NCI-H2081 (cell line): ENCODE results near the gene HSD17B3.
"Not testable (repeated sequence)": the region's sequence is repeated elsewhere in the genome, so short reads cannot be mapped to it uniquely, and the experiment has no call there.

Source experiments
- DNase-seq, 2 experiments: peaks; one replicate each; lab custom pipeline; 2025; lab: John Stamatoyannopoulos, UW

The HSD17B3 gene

DNA sequence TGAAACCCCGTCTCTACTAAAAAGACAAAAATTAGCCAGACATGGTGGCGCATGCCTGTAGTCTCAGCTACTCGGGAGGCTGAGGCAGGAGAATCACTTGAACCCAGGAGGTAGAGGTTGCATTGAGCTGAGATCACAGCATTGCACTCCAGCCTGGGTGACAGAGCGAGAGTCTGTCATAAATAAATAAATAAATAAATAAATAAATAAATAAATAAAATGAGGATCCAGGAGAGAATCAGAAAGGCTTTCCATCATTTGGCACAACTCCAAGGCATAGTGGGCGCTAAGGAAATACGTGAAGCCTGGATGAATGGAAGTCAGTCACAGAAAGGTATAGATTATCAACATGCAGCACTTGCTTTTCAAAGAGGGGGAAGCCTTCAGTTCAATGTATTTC is 65.6 kb downstream of the HSD17B3 start:
- DNase-seq = not testable (repeated sequence)

GRCh38 chr9:96232539-96233241 is 69.3 kb downstream of the HSD17B3 start:
- DNase-seq = peak; percentile 10 to 37

DNA sequence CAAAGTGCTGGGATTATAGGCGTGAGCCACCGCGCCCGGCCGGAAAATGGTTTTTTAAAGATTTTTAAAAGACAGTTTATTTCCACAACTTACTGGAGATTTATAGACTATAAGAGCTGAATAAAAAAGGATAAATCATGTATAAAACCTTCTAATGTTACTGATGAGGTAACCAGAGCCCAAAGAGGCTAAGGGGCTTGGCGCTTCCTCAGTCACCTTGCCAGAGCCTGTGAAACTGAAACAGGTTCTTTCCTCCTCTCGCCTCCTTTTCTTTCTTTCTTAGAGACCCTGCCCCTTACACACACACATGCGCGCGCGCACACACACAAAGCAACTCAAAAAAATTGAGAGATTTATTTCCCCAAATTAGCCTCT is 69.8 kb downstream of the HSD17B3 start:
- no peak for DNase-seq

GRCh38 chr9:96230002-96230401 is 72.0 kb downstream of the HSD17B3 start:
- no peak for DNase-seq

DNA sequence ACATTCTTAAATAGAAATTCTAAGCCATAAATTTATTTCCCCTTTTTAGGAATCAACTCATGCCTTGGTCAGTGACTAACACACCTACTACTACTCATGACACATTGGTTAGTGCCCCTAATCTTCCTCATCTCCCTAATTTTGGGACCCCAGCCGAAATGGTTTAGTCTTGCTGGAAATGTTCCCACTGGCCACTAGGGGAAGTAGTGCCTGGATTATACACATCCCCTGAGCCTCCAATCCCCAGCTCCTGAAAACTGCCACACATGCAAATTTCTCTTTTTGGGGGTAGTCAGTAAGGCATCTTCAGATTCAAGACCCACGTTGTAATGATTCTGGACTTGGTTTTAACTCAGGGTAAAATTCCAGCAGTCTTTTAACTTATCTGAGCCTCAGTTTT is 79.8 kb downstream of the HSD17B3 start:
- DNase-seq = no peak

DNA sequence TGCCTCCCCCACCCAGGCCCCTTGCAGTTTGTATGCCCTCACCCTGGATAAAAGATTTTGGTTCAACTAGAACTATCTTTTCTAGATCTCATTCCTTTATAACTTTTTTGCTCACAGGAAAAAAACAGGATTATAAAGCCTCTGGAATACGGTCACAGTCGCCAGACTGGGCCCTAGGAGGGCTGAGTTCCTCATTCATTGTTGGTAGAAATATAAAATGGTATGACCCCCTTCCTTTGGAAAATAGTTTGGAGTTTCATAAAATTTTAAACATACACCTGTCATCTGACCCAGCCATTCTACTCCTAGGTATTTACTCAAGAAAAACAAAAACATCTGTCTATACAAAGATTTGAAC is 82.1 kb downstream of the HSD17B3 start:
- DNase-seq = no peak

DNA sequence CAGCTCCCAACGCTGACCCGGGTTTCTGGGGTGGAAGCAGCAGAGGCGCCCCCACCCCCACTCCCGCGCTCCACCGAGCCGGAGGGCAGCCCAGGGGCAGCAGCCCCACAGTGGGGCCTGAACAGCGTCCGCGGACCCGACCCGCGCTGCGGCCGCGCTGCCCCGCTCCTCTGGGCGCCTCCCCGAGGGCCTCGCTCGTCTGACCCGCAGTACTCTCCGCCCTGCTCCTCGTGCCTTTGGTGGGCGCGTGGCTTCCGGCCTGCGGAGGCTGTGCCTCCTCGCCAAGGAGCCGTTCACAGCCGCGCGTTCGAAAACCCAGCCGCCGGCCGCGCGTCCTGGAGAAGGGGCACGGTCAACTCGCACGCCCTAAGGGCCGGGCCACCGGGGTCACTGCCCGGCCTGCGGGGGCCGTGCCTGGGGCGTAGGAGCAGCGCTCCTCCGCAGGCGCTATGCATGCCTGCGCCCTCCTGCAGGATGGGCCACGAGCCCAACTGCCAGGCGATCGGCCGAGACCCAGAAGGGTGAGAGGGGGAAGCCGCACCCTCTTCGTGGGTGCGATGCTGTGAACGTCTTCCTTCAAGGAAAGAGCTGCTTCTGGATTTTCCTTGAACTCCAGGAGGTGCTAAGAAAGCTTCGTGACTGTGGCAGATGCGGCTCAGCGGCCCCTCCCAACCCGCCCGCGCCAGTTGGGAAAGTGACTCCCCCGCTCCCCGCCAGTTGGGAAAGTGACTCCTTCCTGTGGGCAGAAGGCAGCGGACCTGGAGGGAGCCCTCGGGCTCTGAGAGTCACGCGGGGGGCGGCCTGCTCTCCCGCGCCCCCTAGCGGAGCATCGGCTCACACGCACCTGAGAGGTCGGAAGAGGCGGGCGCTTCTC is 82.7 kb downstream of the HSD17B3 start:
- no peak for DNase-seq

GRCh38 chr9:96217754-96218693 is 84.0 kb downstream of the HSD17B3 start:
- peak; percentile 51 to 65 for DNase-seq

DNA sequence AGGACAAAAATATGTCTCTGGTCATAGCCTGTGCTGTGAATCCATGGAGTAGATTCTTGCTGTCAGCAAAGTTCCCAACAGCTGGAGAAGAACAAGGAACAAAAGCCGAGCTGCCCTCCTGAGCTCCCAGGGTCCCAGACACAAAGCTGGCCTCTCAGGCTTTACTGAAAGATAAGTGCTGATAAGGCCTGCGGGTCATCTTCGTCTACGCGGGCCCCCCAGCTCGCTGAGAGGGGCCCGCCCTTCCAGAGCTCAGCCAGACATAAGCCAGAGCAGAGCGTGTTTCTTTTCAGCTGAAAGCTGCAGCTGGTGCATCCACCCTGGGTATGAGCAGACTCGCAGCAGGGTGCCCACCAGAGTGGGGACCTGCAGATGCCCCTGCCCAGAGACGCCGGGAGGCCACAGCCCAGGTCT is 84.7 kb downstream of the HSD17B3 start:
- DNase-seq = no peak

DNA sequence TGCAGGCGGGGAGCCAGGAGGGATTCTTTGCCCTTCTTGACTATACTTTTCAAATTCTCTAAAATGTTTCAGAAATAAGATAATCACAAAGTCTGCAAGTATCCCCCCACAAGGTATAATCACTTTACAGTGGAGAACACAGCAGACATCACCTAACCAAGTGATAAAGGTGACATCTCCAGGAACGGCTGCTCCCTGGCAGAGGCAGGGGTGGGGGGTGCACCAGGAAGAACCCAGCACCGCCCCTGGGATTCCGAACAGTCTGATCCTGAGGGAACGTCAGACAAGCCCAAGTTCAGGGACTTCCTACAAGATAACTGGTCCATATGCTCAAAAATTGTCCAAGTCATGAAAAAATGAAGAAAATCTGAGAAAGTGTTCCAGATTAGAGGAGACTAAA is 85.4 kb downstream of the HSD17B3 start:
- DNase-seq = no peak

- no peak for DNase-seq
Measured at GRCh38 chr9:96215841-96216240, 86.1 kb downstream of the HSD17B3 start.

GRCh38 chr9:96214635-96215034 is 87.3 kb downstream of the HSD17B3 start:
- DNase-seq = no peak

DNA sequence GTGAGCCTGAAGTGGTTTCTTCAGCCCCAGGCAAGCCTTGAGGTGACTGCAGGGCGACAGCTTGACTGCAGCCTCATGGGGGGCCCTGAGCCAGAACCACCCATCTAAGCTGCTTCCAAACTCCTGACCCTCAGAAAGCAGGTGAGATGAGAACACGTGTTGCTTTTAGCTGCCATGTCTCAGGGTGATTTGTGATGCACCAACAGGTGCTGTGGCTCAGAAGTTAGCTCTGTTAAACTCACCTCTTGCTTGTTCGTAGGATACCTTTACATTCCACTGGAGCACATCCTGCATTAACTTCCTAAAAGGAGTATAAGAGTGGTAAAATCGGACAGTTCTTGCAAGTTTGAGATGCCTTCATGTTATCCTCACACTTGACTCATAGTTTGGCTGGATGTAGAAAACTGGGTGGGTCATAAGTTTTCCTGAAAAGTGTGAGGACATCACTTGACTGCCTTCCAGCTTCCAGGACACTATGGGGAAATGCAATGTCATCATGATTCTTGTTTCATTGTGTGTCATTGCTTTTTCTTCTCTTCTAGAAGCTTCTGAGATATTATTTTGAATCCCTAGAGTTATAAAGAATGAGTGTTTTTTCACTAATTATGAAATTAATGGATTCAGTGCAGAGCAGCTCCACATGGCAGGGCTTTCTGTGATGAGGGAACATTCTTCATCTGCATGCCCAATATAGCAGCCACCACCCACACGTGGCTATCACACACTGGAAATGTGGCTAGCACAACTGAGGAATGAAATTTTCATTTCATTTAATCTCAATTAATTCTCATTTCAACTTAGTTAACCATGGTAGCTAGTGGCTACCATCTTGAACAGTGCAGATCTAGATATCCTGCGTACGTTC is 92.3 kb downstream of the HSD17B3 start:
- no peak for DNase-seq

- DNase-seq = no peak
Measured at GRCh38 chr9:96206156-96206751, 95.7 kb downstream of the HSD17B3 start.

DNA sequence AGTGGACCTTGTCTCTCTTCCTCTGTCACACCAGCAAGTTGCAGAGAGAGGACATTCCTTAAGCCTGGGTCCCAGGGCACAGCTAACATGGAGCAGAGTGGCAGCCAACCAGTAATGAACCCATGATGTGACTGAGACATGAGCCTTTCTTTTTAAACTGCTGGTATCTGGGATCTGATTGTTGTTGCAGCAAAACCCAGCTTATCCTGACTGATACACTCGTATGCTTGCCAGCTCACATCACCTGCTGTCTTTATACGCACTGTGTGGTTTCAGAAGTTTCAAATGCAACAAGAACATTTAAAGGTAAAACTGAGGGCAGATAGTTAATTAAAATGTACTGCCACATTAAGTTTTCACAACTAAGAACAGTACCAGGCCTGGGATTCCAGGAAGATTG is 97.1 kb downstream of the HSD17B3 start:
- no peak for DNase-seq

DNA sequence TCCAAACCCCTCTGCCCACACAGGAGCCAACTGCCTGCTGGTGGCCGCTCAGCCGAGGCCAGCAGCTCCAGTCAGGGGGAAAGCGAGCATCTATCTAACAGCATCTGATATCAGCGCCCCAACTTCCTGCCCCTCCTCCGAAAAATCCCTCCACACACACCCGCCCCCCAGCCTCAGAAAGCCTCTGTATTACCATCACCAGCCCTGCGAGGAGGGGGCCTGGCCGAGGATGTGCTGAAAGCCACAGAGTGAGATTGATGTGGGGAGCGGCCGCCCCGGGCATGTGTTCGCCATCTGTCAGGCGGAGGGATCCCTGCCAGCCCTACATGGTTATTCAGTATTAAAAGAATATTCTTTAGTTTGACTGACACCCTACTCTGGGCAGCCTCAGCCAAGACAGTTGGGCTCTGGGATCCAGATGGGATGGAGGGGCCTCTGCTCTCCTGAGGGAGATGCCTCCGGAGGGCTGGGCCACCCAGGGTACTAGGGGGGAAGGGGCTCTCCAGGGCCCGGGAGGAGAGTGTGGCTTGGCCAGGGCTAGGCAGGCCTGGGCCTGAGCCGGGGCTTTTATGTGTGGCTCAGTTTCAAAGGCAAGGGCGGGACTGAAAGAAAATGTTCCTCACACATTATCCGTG is 98.0 kb downstream of the HSD17B3 start:
- no peak for DNase-seq

GRCh38 chr9:96202971-96203780 is 98.8 kb downstream of the HSD17B3 start:
- no peak for DNase-seq

DNA sequence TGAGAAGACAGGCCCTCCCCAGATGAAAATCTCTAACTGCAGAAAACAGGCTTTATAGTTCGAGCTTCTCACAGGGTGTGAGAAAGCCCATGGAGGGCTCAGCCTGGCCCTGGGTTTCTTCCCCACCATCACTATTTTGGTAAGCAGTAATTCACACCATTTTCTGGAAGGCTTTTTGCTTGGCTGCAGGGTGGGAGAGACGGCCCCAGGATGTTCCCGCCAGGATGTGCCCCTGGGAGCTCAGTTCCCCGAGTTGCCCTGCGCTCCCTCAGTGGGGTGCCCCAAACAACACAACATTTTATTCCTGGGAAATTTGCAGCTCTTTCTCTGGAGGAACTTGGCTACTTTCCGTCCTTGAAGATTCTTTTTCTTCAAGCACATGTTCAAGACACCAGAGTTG is 100.8 kb downstream of the HSD17B3 start:
- no peak for DNase-seq

GRCh38 chr9:96199006-96199405 is 103.0 kb downstream of the HSD17B3 start:
- no peak for DNase-seq

- DNase-seq = no peak
Measured at GRCh38 chr9:96195541-96195940, 106.4 kb downstream of the HSD17B3 start.
